ENCODE results near the gene TOR1AIP2.

DNA sequence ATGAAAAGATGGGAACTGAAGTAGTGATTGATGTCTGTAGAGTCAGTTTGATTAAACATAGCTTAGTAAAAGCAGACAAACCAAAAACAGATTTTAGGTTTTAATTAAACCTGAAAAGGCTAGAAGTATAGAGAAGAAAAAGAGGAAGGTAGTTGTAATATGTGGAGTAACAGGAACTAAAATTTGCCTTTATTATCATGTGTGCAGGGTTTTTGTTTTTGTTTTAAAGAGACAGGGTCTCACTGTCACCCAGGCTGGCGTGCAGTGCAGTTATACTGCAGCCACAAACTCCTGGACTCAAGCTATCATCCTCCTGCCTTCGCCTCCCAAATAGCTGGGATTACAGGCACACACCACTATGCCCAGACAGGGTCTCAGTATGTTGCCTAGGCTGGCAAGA lies 10.5 kb upstream of the TOR1AIP2 start:
- TF ChIP-seq, protein P1, sequence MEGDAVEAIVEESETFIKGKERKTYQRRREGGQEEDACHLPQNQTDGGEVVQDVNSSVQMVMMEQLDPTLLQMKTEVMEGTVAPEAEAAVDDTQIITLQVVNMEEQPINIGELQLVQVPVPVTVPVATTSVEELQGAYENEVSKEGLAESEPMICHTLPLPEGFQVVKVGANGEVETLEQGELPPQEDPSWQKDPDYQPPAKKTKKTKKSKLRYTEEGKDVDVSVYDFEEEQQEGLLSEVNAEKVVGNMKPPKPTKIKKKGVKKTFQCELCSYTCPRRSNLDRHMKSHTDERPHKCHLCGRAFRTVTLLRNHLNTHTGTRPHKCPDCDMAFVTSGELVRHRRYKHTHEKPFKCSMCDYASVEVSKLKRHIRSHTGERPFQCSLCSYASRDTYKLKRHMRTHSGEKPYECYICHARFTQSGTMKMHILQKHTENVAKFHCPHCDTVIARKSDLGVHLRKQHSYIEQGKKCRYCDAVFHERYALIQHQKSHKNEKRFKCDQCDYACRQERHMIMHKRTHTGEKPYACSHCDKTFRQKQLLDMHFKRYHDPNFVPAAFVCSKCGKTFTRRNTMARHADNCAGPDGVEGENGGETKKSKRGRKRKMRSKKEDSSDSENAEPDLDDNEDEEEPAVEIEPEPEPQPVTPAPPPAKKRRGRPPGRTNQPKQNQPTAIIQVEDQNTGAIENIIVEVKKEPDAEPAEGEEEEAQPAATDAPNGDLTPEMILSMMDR (conservative IDR thresholded peaks at IDR 0.05 in 1 of 2, IDR thresholded peaks at IDR 0.05 in 1 of 2; ENCODE audit: extremely low read depth in 1 of 2, insufficient read depth in 1 of 2, low read depth in 1 of 2, low read length in 2 of 2), result no peak
- no peak for TF ChIP-seq EZH2 (IDR thresholded peaks at IDR 0.05; ENCODE audit: borderline replicate concordance, low read length)

All from mammary epithelial cell (primary cell).